Middle frontal gyrus (tissue), 1 donor: ENCODE results near the gene IRF8.

Experiments used
- DNase-seq: peaks from one replicate; pipeline ENCODE4 v3.0.0-alpha.2; 2015; ENCODE audit warnings: low spot score; ENCODE audit errors: extremely low spot score

The IRF8 gene

GRCh38 chr16:85913141-85913601 lies 14.2 kb downstream of the IRF8 start:
- no peak for DNase-seq

- no peak for DNase-seq
Measured at GRCh38 chr16:85913688-85914422, 14.9 kb downstream of the IRF8 start.

DNA sequence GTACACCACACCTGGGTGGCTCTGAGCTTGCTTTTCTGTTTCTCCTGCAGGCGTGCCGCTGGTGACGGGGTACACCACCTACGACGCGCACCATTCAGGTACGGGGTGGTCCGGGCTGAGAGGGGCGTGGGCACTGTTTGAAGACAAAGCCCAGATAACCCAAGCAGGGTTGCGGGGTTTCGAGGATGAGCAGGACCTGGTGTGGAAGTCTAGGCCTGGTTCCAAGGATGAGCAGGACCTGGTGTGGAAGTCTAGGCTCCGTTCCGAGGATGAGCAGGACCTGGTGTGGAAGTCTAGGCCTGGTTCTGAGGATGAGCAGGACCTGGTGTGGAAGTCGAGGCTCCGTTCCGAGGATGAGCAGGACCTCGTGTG lies 15.4 kb downstream of the IRF8 start:
- DNase-seq = no peak

- DNase-seq = no peak
Measured at GRCh38 chr16:85915125-85915845, 16.3 kb downstream of the IRF8 start.

- DNase-seq = no peak
Measured at GRCh38 chr16:85916141-85916890, 17.4 kb downstream of the IRF8 start.

DNA sequence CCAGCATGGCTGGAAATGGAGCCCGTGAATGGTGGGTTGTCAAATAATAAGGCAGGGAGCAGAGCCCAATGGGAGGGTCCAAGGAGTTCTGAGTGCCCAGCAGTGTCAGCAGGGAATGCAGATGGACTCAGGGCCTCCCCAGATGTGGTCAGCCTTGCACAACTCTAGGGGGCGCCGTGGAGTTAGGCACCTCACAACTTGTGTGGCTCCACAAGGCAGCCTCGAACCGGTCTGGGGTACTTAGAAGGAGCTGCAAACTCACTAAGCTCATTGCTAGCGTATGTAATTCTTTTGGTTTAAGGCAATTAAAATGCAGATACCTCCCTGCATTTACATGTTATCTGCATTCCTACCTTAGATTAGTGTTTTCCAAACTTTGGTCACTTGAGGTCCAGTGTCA lies 18.1 kb downstream of the IRF8 start:
- no peak for DNase-seq

DNA sequence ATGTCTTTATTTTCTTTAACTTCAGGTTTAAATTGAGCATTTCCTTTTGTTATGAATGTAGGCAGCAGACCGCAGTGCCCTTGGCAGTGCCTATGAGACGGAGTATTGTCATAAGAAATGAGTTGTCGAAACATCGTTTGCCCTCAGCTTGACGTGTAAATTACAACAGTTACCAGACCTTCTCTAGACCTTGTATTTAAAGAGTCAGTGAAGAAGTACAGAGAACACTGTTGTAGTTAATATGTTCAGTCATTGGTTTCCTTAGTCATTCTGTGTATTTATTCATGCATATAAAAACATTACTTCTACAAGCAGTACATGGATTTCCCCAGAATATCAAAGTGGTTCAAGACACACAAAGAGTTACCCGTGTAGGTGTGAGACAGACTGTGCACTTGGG lies 19.0 kb downstream of the IRF8 start:
- no peak for DNase-seq

DNA sequence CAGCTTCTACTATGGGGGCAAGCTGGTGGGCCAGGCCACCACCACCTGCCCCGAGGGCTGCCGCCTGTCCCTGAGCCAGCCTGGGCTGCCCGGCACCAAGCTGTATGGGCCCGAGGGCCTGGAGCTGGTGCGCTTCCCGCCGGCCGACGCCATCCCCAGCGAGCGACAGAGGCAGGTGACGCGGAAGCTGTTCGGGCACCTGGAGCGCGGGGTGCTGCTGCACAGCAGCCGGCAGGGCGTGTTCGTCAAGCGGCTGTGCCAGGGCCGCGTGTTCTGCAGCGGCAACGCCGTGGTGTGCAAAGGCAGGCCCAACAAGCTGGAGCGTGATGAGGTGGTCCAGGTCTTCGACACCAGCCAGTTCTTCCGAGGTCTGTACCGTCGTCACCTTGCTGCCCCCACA lies 19.5 kb downstream of the IRF8 start:
- DNase-seq = no peak

GRCh38 chr16:85919271-85920267 lies 20.6 kb downstream of the IRF8 start:
- no peak for DNase-seq

DNA sequence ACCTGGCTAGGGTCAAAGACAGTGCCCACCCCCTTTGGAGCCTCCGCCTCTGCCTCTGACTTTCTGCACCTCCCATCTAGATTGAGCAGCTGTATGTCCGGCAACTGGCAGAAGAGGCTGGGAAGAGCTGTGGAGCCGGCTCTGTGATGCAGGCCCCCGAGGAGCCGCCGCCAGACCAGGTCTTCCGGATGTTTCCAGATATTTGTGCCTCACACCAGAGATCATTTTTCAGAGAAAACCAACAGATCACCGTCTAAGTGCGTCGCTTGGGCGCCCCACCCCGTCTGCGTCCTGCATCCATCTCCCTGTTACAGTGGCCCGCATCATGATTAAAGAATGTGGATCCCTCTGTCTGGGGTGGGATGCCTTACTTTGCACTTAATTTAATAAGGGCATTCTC lies 22.1 kb downstream of the IRF8 start:
- no peak for DNase-seq

- no peak for DNase-seq
Measured at GRCh38 chr16:85923153-85924021, 24.4 kb downstream of the IRF8 start.

DNA sequence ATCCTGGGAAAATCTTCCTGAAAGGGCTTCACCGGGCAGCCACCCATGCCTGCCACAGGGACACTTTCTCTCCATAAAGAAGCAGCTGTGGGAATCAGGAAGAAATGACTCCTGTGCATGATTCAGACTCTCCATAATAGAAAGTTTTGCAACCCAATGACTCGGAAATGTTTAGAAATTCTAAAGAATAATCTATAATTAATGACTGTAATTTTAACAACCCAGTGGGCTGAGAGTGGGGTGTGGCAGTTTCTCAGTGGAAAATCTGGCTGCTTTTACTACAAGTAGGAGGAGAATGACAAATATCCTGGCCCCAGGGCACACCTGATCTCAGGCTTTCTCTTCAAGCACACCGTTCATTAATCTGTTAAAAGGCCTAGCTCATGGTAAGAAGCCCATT lies 25.7 kb downstream of the IRF8 start:
- DNase-seq = no peak

GRCh38 chr16:85926370-85926769 lies 27.4 kb downstream of the IRF8 start:
- no peak for DNase-seq

- DNase-seq = no peak
Measured at GRCh38 chr16:85927371-85927770, 28.4 kb downstream of the IRF8 start.

DNA sequence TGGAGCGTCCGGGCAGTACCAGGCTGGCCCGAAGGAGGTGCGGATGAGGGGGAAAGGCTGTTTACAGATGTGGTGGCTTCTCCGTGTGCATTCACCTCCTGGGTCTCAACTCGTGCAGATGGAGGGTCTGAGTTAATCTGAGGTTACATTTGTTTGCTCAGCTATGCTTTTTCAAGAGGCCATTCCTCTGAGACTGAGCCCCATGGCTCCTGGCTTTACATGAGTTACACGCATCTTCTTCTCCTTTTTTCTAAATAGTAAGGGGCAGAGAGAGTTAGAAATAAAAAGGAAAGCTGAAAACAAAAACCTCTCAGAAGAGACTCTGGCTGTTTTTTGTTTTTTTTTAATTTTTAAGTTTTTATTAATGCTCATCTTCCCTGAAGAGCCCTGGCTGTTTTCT lies 29.0 kb downstream of the IRF8 start:
- no peak for DNase-seq

DNA sequence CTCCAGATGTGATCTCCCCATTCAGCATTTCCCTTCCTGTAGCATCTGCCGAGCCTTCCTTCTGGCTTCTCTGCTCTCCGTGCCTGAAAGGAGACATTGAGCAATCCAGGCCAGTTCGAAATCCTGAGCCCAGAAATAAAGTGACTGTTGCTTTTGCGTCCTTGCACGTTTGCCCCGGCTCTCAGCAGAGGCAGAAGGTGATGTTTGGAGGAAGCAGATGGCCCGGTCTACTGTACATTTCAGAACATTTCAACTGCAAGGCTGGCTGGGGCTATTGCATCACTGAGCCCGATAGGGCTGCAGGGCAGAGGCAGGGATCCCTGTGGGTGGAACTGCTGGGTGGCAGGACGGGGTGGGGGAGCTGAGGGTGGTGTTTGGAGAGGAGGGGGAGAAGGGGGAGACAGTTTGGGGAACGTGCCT lies 29.4 kb downstream of the IRF8 start:
- no peak for DNase-seq

- DNase-seq = no peak
Measured at GRCh38 chr16:85929259-85929721, 30.3 kb downstream of the IRF8 start.

DNA sequence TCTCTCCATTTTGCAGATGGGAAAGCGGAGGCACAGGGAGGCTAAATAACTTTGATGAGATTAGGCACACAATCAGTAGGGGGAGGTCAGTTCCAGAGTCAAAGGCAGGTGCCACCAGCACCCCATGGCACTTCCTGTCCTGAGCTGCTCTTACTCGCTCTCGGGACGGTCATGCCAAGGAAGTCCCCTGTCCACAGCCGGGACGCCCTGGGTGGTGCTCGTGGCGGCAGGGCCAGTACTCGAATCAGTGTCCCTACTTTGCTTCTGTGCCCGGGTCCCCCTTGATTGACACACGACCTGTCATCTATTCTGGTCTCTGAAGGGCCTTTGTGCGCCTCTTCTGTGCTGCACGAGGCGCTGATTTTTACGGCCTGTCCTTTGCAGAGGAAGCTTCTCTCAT lies 31.3 kb downstream of the IRF8 start:
- DNase-seq = no peak

- DNase-seq = no peak
Measured at GRCh38 chr16:85931596-85932402, 32.8 kb downstream of the IRF8 start.
